Small intestine (tissue), 7 donors: ENCODE results near the gene SMIM10L2A. TPM values are rescaled to one million over a fixed set of nuclear protein-coding genes. Genes with fewer than 3 reads are reported as not detected.
"Not testable (repeated sequence)": the region's sequence is repeated elsewhere in the genome, so short reads cannot be mapped to it uniquely, and the experiment has no call there.

Experiments
- DNase-seq, 2 donors: peaks; one replicate each; pipeline versions ENCODE4 v3.0.0 to v3.0.0-alpha.2; 2013
- FAIRE-seq: peaks from 2 replicates; lab custom pipeline; 2012; peaks lifted over from hg19 to GRCh38; lab: Jason Lieb, UNC
- H3K27ac ChIP-seq, 3 donors: one replicate each; pipeline ENCODE4 v1.5.1; 2013; ENCODE audit warnings: low read length in 2 of 3, mild to moderate bottlenecking in 2 of 3, control low read depth in 1 of 3, inconsistent platforms in 1 of 3, low read depth in 1 of 3, moderate library complexity in 1 of 3
- H3K27me3 ChIP-seq, 3 donors: one replicate each; pipeline ENCODE4 v1.6.1; 2013; ENCODE audit warnings: low read length in 3 of 3, inconsistent platforms in 1 of 3; ENCODE audit not compliant: control insufficient read depth in 3 of 3, insufficient read depth in 3 of 3
- H3K36me3 ChIP-seq, 3 donors: one replicate each; pipeline ENCODE4 v1.6.1; 2013; ENCODE audit warnings: low read length in 3 of 3, inconsistent platforms in 1 of 3, low read depth in 1 of 3, mild to moderate bottlenecking in 1 of 3, moderate library complexity in 1 of 3; ENCODE audit not compliant: control insufficient read depth in 3 of 3, insufficient read depth in 2 of 3
- H3K4me1 ChIP-seq, 3 donors: one replicate each; pipeline ENCODE4 v1.6.1; 2013; ENCODE audit warnings: low read length in 2 of 3, inconsistent platforms in 1 of 3, low read depth in 1 of 3, mild to moderate bottlenecking in 1 of 3, moderate library complexity in 1 of 3; ENCODE audit not compliant: control insufficient read depth in 3 of 3, insufficient read depth in 2 of 3
- H3K4me3 ChIP-seq, 3 donors: one replicate each; pipeline ENCODE4 v1.5.1; 2013; ENCODE audit warnings: low read length in 3 of 3, control low read depth in 1 of 3, inconsistent platforms in 1 of 3, low read depth in 1 of 3, mild to moderate bottlenecking in 1 of 3, moderate library complexity in 1 of 3
- H3K9me3 ChIP-seq, 2 donors: one replicate each; pipeline ENCODE4 v1.6.1; 2013; ENCODE audit warnings: low read depth in 1 of 2, low read length in 1 of 2; ENCODE audit not compliant: control insufficient read depth in 2 of 2, insufficient read depth in 1 of 2
- WGBS, 3 donors: extraction: QIAGEN DNeasy Blood & Tissue Kit; methylation state at CpG; one replicate each; pipeline ENCODE4 v1.1.7; 2013; 5-methylcytosine and 5-hydroxymethylcytosine counted together
- polyA plus RNA-seq, 4 donors: library from polyadenylated mRNA; stranded (reverse) in 3 of 4; unstranded in 1 of 4; fragments of 200-250 nt in 3 of 4; fragments of 120-200 nt in 1 of 4; gene quantifications; one replicate each; pipeline versions ENCODE4 v1.2.1 to v1.2.3, GENCODE V29; 2013
- donor health status: healthy with polysubstance abuse.
- donor health status: control.
- donor health status: control.
- donor health status: Bipolar disorder and iron deficiency.
- donor health status: healthy.

Gene SMIM10L2A
- polyA plus RNA-seq, 4 donors = 0.92 to 4.6 TPM; not detected in 2

DNA sequence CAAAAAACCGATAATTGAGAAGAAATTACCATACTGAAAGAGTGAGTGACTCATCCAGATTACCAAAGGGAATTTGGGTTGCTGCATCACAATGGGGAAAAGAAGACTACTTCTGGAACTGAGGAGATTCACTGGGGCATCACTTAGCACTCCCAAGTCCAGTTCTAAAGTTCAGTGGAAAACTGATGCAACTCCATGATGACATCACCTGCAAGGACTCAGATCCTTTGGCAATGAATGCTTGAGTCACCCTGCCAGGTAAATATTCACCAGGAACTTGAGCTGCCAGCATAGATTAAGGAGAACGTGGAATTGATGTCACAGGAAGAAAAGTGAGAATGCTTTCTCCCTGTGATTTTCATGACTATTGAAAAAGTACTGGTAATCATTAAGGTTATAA, 32.0 kb upstream of the SMIM10L2A start:
- no peaks in the 10 kb centered on the region for H3K27me3 ChIP-seq
- no peaks in the 10 kb centered on the region for H3K4me1 ChIP-seq
- DNase-seq (peak; percentile 3 to 65), FAIRE-seq (no peak)
- H3K27ac ChIP-seq = no peak overlapping the region
- no peaks in the 10 kb centered on the region for H3K36me3 ChIP-seq
- no peaks in the 10 kb centered on the region for H3K9me3 ChIP-seq
- WGBS, 3 donors = 29 to 46% (median 34%) methylated on average over 2 of the region's 2 CpGs
- H3K4me3 ChIP-seq = no peak overlapping the region

DNA sequence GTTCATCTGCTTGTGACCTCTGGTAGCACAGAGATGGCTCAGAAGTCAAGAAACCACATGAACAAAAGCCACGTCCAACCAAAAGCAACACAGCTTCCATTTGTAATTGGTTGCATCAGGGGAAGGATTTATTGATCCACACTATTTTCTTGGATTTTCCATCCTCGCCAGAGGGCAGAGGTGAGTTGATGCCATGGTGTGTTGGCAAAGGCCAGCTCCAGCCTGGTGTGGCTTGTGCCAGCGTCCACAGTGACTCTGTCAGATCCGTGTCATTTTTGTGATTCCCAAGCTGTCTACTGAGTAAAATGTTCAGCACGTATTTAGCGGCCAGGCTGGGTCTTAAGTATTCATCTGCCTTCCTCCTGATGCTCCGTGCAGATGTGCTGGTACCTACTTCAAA, 30.0 kb upstream of the SMIM10L2A start:
- DNase-seq (no peak), FAIRE-seq (no peak)
- H3K27ac ChIP-seq = no peak overlapping the region
- H3K4me1 ChIP-seq = no peaks in the 10 kb centered on the region
- 82 to 92% (median 85%) methylated on average over 7 of the region's 7 CpGs for WGBS, 3 donors
- no peaks in the 10 kb centered on the region for H3K9me3 ChIP-seq
- H3K36me3 ChIP-seq = no peaks in the 10 kb centered on the region
- H3K4me3 ChIP-seq = no peak overlapping the region
- no peaks in the 10 kb centered on the region for H3K27me3 ChIP-seq

GRCh38 chrX:135393051-135393450, 28.7 kb upstream of the SMIM10L2A start:
- H3K36me3 ChIP-seq = no peaks in the 10 kb centered on the region
- no peak overlapping the region for H3K27ac ChIP-seq
- WGBS, 3 donors = 76 to 88% (median 78%) methylated on average over 5 of the region's 5 CpGs
- no peaks in the 10 kb centered on the region for H3K4me1 ChIP-seq
- no peaks in the 10 kb centered on the region for H3K9me3 ChIP-seq
- no peaks in the 10 kb centered on the region for H3K27me3 ChIP-seq
- no peak overlapping the region for H3K4me3 ChIP-seq
- FAIRE-seq = no peak
- no peak for DNase-seq

GRCh38 chrX:135395064-135395463, 26.7 kb upstream of the SMIM10L2A start:
- Histone ChIP-seq H3K36me3 (no peaks in the 10 kb centered on the region), H3K9me3 (no peaks in the 10 kb centered on the region), H3K4me3 (no peak overlapping the region), H3K27ac (no peak overlapping the region), H3K27me3 (no peaks in the 10 kb centered on the region), H3K4me1 (no peaks in the 10 kb centered on the region)
- DNase-seq (no peak), FAIRE-seq (no peak)
- WGBS, 3 donors = 68 to 85% (median 70%) methylated on average over 6 of the region's 6 CpGs

- H3K27me3 ChIP-seq = no peaks in the 10 kb centered on the region
- no peak overlapping the region for H3K27ac ChIP-seq
- H3K9me3 ChIP-seq = no peaks in the 10 kb centered on the region
- no peaks in the 10 kb centered on the region for H3K4me1 ChIP-seq
- DNase-seq (no peak), FAIRE-seq (no peak)
- no peaks in the 10 kb centered on the region for H3K36me3 ChIP-seq
- H3K4me3 ChIP-seq = no peak overlapping the region
- WGBS, 3 donors = 63 to 80% (median 68%) methylated on average over 4 of the region's 4 CpGs
Observed at GRCh38 chrX:135396109-135396508, 25.6 kb upstream of the SMIM10L2A start.

- Histone ChIP-seq H3K4me3 (no peak overlapping the region), H3K36me3 (no peaks in the 10 kb centered on the region), H3K4me1 (no peaks in the 10 kb centered on the region), H3K27me3 (no peaks in the 10 kb centered on the region), H3K27ac (no peak overlapping the region), H3K9me3 (no peaks in the 10 kb centered on the region)
- DNase-seq = no peak
- FAIRE-seq = no peak
- 78 to 84% (median 78%) methylated on average over 3 of the region's 3 CpGs for WGBS, 3 donors
Observed at GRCh38 chrX:135396566-135396965, 25.2 kb upstream of the SMIM10L2A start.

DNA sequence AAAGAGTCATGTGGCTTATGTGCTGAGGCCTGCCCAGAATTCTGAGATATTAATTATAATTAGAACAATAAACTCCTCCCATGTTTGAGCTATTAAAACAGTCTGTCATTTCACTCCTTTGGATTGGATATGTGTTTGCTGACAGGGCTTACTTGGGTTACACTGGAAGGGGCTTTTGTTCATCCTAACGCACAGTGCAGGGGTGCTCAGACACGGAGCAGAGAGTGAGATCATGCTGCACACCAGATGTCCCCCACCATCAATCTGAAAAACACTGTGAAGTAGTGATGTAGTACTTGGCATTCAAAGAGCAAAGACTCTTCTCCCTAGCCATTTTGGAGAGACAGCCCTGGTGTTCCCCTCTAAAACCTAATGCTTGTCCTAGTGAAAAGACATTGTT, 24.1 kb upstream of the SMIM10L2A start:
- DNase-seq = no peak
- FAIRE-seq = no peak
- WGBS, 3 donors = 79 to 88% (median 83%) methylated on average over 2 of the region's 2 CpGs

DNA sequence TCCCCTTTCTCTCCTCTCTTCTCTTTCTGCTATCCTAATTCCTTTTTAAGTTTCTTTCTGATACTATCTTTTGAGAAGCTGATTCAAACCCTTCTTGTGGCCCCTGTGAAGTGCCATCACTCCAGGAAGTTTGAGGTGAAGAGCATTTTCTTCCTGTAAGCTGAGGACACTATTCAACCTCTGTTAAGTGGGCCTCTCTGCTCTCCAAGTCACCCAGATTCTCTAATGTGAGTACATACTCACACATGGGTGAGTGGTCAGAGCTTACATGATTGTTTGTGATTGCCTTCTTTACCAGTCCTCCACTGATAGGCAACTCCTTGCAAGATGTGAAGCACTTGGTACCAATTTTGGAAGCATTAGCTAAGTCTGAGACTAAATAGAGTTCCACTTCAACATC, 18.4 kb upstream of the SMIM10L2A start:
- Histone ChIP-seq H3K9me3 (no peaks in the 10 kb centered on the region), H3K36me3 (no peaks in the 10 kb centered on the region), H3K27ac (no peak overlapping the region), H3K27me3 (no peaks in the 10 kb centered on the region), H3K4me1 (no peaks in the 10 kb centered on the region), H3K4me3 (no peak overlapping the region)
- FAIRE-seq (no peak), DNase-seq (no peak)

More for the DNA sequence above, 24.1 kb upstream of the SMIM10L2A start:
- Histone ChIP-seq H3K4me3 (no peak overlapping the region), H3K27ac (no peak overlapping the region), H3K4me1 (no peaks in the 10 kb centered on the region), H3K9me3 (no peaks in the 10 kb centered on the region), H3K27me3 (no peaks in the 10 kb centered on the region), H3K36me3 (no peaks in the 10 kb centered on the region)

GRCh38 chrX:135406428-135406827, 15.3 kb upstream of the SMIM10L2A start:
- WGBS, 3 donors = 25 to 45% (median 32%) methylated on average over 5 to 11 of the region's 12 CpGs
- not testable (repeated sequence) for DNase-seq, H3K4me1 ChIP-seq, H3K27me3 ChIP-seq, FAIRE-seq, H3K36me3 ChIP-seq, H3K9me3 ChIP-seq, H3K4me3 ChIP-seq, H3K27ac ChIP-seq
